Endothelial cell of umbilical vein (primary cell): ENCODE data around the gene TBC1D28.
"Not testable (repeated sequence)": the region's sequence is repeated elsewhere in the genome, so short reads cannot be mapped to it uniquely, and the experiment has no call there.

Experiments
- EZH2 ChIP-seq: IDR thresholded peaks from 2 replicates; pipeline ENCODE4 v1.6.1; 2012; ENCODE audit warnings: borderline replicate concordance, low read depth, mild to moderate bottlenecking, moderate library complexity, low read length, inconsistent platforms; ENCODE audit not compliant: severe bottlenecking
- FOS ChIP-seq: IDR thresholded peaks from 2 replicates; pipeline ENCODE4 v1.6.1; 2011; ENCODE audit warnings: mild to moderate bottlenecking, low read length, moderate library complexity, borderline replicate concordance; ENCODE audit not compliant: insufficient read depth
- GATA2 ChIP-seq: IDR thresholded peaks from 2 replicates; pipeline ENCODE4 v1.7.0; 2011; ENCODE audit warnings: low read depth, mild to moderate bottlenecking, moderate library complexity, mixed read lengths, low read length; ENCODE audit not compliant: insufficient read length, insufficient read depth
- JUN ChIP-seq: IDR thresholded peaks from 2 replicates; pipeline ENCODE4 v1.6.1; 2011; ENCODE audit warnings: borderline replicate concordance, low read depth; ENCODE audit not compliant: insufficient read length, insufficient read depth
- MYC ChIP-seq: IDR thresholded peaks from one replicate; pipeline ENCODE4 v1.6.1; 2011; ENCODE audit warnings: mild to moderate bottlenecking, low read depth, low read length
- POLR2A ChIP-seq: IDR thresholded peaks from 2 replicates; pipeline ENCODE4 v1.6.1; 2012; ENCODE audit warnings: low read depth, mild to moderate bottlenecking, control low read depth, low read length
- POLR2AphosphoS5 ChIP-seq: IDR thresholded peaks from 2 replicates; pipeline ENCODE4 v1.6.1; 2012; ENCODE audit warnings: low read depth, mild to moderate bottlenecking, control low read depth, low read length, moderate library complexity; ENCODE audit not compliant: insufficient read depth
- TF ChIP-seq, protein P1 (sequence below), 2 donors: IDR thresholded peaks; 1 replicate in 1 of 2; 2 replicates in 1 of 2; pipeline ENCODE4 v1.5.1; 2011; ENCODE audit warnings: low read length in 2 of 2, mild to moderate bottlenecking in 2 of 2, moderate library complexity in 2 of 2, control low read depth in 1 of 2, inconsistent platforms in 1 of 2, low read depth in 1 of 2; ENCODE audit not compliant: insufficient read depth in 1 of 2; ENCODE audit errors: extremely low read depth in 1 of 2
- TF ChIP-seq, protein P2 (sequence below): IDR thresholded peaks from 2 replicates; pipeline ENCODE4 v1.6.1; 2011; ENCODE audit not compliant: insufficient read depth, insufficient read length

DNA sequence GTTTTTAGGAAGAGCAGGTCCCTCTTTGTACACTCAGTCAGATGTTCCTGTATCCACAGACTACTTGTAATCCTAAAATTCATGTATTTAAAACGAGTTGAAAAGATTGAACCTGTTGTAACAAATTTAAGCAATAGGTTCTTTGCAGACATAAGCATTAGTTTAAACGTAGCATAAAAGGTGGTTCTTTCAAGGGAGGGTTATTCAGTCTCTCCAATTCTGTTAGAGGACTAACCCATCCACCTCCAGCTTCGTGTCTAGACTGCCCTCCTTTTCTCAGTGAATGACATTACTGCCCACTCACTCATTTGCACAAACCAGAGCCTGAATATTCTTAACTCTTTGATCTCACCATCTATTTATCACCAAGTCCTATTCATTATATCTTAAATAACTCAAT, 38.5 kb upstream of the TBC1D28 start:
- not testable (repeated sequence) for TF ChIP-seq JUN, EZH2, MYC, POLR2AphosphoS5, POLR2A, FOS, GATA2
- TF ChIP-seq, protein P1, sequence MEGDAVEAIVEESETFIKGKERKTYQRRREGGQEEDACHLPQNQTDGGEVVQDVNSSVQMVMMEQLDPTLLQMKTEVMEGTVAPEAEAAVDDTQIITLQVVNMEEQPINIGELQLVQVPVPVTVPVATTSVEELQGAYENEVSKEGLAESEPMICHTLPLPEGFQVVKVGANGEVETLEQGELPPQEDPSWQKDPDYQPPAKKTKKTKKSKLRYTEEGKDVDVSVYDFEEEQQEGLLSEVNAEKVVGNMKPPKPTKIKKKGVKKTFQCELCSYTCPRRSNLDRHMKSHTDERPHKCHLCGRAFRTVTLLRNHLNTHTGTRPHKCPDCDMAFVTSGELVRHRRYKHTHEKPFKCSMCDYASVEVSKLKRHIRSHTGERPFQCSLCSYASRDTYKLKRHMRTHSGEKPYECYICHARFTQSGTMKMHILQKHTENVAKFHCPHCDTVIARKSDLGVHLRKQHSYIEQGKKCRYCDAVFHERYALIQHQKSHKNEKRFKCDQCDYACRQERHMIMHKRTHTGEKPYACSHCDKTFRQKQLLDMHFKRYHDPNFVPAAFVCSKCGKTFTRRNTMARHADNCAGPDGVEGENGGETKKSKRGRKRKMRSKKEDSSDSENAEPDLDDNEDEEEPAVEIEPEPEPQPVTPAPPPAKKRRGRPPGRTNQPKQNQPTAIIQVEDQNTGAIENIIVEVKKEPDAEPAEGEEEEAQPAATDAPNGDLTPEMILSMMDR (IDR thresholded peaks at IDR 0.05; ENCODE audit: extremely low read depth in 1 of 2, insufficient read depth in 1 of 2, low read depth in 1 of 2, low read length in 2 of 2): not testable (repeated sequence)
- TF ChIP-seq, protein P2, sequence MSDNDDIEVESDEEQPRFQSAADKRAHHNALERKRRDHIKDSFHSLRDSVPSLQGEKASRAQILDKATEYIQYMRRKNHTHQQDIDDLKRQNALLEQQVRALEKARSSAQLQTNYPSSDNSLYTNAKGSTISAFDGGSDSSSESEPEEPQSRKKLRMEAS: not testable (repeated sequence)
